ENCODE results near the gene GSG1L.
"Not testable (repeated sequence)": the region's sequence is repeated elsewhere in the genome, so short reads cannot be mapped to it uniquely, and the experiment has no call there.

The GSG1L gene

GRCh38 chr16:27965801-27966200 is 97.7 kb downstream of the GSG1L start:
- H3K27ac Mint-ChIP-seq, result no peak overlapping the region

DNA sequence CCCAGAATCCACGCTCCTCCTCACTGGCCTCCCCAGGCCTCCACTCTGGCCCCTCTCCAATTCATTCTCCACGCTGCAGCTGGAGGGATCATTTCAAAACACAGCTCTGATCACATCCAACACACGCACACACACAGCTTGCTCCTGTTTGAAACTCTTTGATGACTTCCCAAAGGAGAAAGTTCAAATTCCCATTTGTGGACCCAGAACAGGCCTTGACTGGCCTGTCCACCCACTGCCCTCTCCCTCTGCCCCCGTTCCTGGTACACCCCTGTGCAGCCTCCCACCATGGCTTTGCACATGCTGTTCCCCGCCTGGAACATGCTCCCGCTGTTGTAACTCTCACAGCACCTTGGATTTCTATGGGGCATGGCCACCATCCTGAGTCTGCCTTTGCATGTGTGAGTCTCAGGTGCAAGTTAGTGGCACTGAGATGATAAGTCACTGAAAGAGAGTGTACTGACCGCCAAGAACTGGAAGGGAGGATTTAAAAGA is 100.0 kb downstream of the GSG1L start:
- H3K27me3 Mint-ChIP-seq, result peaks cover 5% of the 10 kb centered on the region
- no peaks in the 10 kb centered on the region for H3K4me1 Mint-ChIP-seq
- CTCF ChIA-PET, result no interaction called here
- no peaks in the 10 kb centered on the region for H3K36me3 Mint-ChIP-seq
- no peak overlapping the region for H3K27ac Mint-ChIP-seq
- DNase-seq, result no peak
- H3K9me3 Mint-ChIP-seq, result no peaks in the 10 kb centered on the region
- H3K4me3 Mint-ChIP-seq, result no peak overlapping the region

More at GRCh38 chr16:27965801-27966200, 97.7 kb downstream of the GSG1L start:
- no peaks in the 10 kb centered on the region for H3K36me3 Mint-ChIP-seq
- H3K9me3 Mint-ChIP-seq, result no peaks in the 10 kb centered on the region
- no peaks in the 10 kb centered on the region for H3K4me1 Mint-ChIP-seq
- no peak for DNase-seq
- H3K27me3 Mint-ChIP-seq, result peaks cover 5% of the 10 kb centered on the region
- CTCF ChIA-PET, result interaction anchor here (0.6 kb wide), 1 partner anchor 12 kb away, joined by 4 read pairs; no protein-coding TSS in a partner anchor
- no peak overlapping the region for H3K4me3 Mint-ChIP-seq

- Mint-ChIP-seq H3K27me3 (peaks cover 5% of the 10 kb centered on the region), H3K36me3 (no peaks in the 10 kb centered on the region), H3K4me1 (no peaks in the 10 kb centered on the region), H3K27ac (no peak overlapping the region), H3K4me3 (no peak overlapping the region), H3K9me3 (peaks cover 4% of the 10 kb centered on the region)
- CTCF ChIA-PET, result interaction anchor here (0.6 kb wide), 1 partner anchor 113 kb away, joined by 3 read pairs; no protein-coding TSS in a partner anchor
- DNase-seq, result no peak
These were observed 101.3 kb downstream of the GSG1L start for GRCh38 chr16:27962197-27962596.

GRCh38 chr16:27961296-27961620 is 102.3 kb downstream of the GSG1L start:
- CTCF ChIA-PET, result no interaction called here
- H3K27ac Mint-ChIP-seq, result no peak overlapping the region
- no peak overlapping the region for H3K4me3 Mint-ChIP-seq
- H3K4me1 Mint-ChIP-seq, result no peaks in the 10 kb centered on the region
- no peak for DNase-seq
- peaks cover 8% of the 10 kb centered on the region for H3K9me3 Mint-ChIP-seq
- H3K36me3 Mint-ChIP-seq, result no peaks in the 10 kb centered on the region
- H3K27me3 Mint-ChIP-seq, result peaks cover 8% of the 10 kb centered on the region

GRCh38 chr16:27960619-27961295 is 102.8 kb downstream of the GSG1L start:
- CTCF ChIA-PET, result no interaction called here
- no peak overlapping the region for H3K4me3 Mint-ChIP-seq
- H3K27ac Mint-ChIP-seq, result no peak overlapping the region
- H3K36me3 Mint-ChIP-seq, result no peaks in the 10 kb centered on the region
- no peaks in the 10 kb centered on the region for H3K4me1 Mint-ChIP-seq
- H3K27me3 Mint-ChIP-seq, result peaks cover 8% of the 10 kb centered on the region
- no peak for DNase-seq
- peaks cover 9% of the 10 kb centered on the region for H3K9me3 Mint-ChIP-seq

- Mint-ChIP-seq H3K4me1 (no peaks in the 10 kb centered on the region), H3K27me3 (peaks cover 4% of the 10 kb centered on the region), H3K36me3 (peaks cover 2% of the 10 kb centered on the region), H3K27ac (no peak overlapping the region), H3K4me3 (no peak overlapping the region), H3K9me3 (peaks cover 16% of the 10 kb centered on the region)
- DNase-seq, result no peak
- CTCF ChIA-PET, result no interaction called here
These were observed 103.6 kb downstream of the GSG1L start for GRCh38 chr16:27959914-27960313.

DNA sequence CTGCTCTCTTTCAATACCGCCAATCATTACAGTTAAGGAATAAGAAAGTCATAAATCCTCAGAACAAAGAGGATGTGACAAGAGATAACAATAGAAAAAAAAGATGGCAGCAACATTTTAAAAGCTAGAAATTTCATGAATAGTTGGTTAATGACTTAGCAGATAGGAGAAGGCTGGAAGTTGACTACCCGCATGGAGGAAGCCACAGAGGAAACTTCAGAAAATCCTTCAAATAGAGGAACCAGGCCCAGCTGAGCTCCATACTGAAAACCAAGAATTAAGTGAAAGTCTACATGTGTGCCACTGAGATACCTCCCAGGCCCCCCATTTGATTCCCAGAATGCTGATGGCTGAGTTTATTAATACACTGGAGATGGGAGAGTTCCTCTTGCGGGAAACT is 109.3 kb downstream of the GSG1L start:
- CTCF ChIA-PET, result no interaction called here
- Mint-ChIP-seq H3K27ac (no peak overlapping the region), H3K27me3 (peaks cover 26% of the 10 kb centered on the region), H3K36me3 (peaks cover 2% of the 10 kb centered on the region), H3K9me3 (peaks cover 17% of the 10 kb centered on the region), H3K4me1 (no peaks in the 10 kb centered on the region), H3K4me3 (no peak overlapping the region)
- DNase-seq, result no peak

DNA sequence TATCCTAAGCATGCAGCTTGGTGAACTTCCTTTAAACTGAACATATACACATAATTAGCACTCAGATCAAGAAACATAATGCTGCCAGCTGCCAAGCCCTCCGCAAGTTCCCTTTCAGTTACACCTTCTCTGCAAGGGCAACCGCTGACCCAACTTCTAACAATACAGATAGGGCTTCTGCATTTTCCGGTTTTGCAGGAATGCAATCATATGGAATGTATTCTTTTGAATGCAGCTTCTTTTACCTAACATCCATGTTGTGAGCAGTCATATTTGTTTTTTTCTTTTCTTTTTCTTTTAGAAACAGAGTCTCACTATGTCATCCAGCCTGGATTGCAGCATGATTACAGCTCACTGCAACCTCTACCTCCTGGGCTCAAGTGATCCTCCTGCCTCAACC is 110.7 kb downstream of the GSG1L start:
- Mint-ChIP-seq H3K27me3 (peaks cover 26% of the 10 kb centered on the region), H3K36me3 (peaks cover 2% of the 10 kb centered on the region), H3K27ac (no peak overlapping the region), H3K4me1 (no peaks in the 10 kb centered on the region), H3K4me3 (no peak overlapping the region), H3K9me3 (peaks cover 17% of the 10 kb centered on the region)
- CTCF ChIA-PET, result no interaction called here
- no peak for DNase-seq

- no peak overlapping the region for H3K27ac Mint-ChIP-seq
- peaks cover 2% of the 10 kb centered on the region for H3K36me3 Mint-ChIP-seq
- no peak for DNase-seq
- H3K4me3 Mint-ChIP-seq, result no peak overlapping the region
- CTCF ChIA-PET, result no interaction called here
- H3K4me1 Mint-ChIP-seq, result no peaks in the 10 kb centered on the region
- peaks cover 11% of the 10 kb centered on the region for H3K9me3 Mint-ChIP-seq
- peaks cover 29% of the 10 kb centered on the region for H3K27me3 Mint-ChIP-seq
These were observed 111.9 kb downstream of the GSG1L start for GRCh38 chr16:27951489-27952120.

- H3K27ac Mint-ChIP-seq, result no peak overlapping the region
- DNase-seq, result no peak
- H3K4me1 Mint-ChIP-seq, result no peaks in the 10 kb centered on the region
- CTCF ChIA-PET, result no interaction called here
- H3K36me3 Mint-ChIP-seq, result peaks cover 2% of the 10 kb centered on the region
- peaks cover 5% of the 10 kb centered on the region for H3K9me3 Mint-ChIP-seq
- no peak overlapping the region for H3K4me3 Mint-ChIP-seq
- H3K27me3 Mint-ChIP-seq, result peaks cover 27% of the 10 kb centered on the region
These were observed 113.2 kb downstream of the GSG1L start for GRCh38 chr16:27950206-27950887.

- CTCF ChIA-PET, result no interaction called here
- no peak overlapping the region for H3K4me3 Mint-ChIP-seq
- no peaks in the 10 kb centered on the region for H3K36me3 Mint-ChIP-seq
- peaks cover 14% of the 10 kb centered on the region for H3K27me3 Mint-ChIP-seq
- no peak overlapping the region for H3K27ac Mint-ChIP-seq
- no peaks in the 10 kb centered on the region for H3K9me3 Mint-ChIP-seq
- no peaks in the 10 kb centered on the region for H3K4me1 Mint-ChIP-seq
- no peak for DNase-seq
These were observed 115.8 kb downstream of the GSG1L start for GRCh38 chr16:27947696-27948095.

- H3K4me3 Mint-ChIP-seq, result no peak overlapping the region
- DNase-seq, result no peak
- no peaks in the 10 kb centered on the region for H3K4me1 Mint-ChIP-seq
- peaks cover 4% of the 10 kb centered on the region for H3K27me3 Mint-ChIP-seq
- no peaks in the 10 kb centered on the region for H3K36me3 Mint-ChIP-seq
- CTCF ChIA-PET, result no interaction called here
- H3K9me3 Mint-ChIP-seq, result no peaks in the 10 kb centered on the region
- H3K27ac Mint-ChIP-seq, result no peak overlapping the region
These were observed 118.1 kb downstream of the GSG1L start for GRCh38 chr16:27945233-27945973.

DNA sequence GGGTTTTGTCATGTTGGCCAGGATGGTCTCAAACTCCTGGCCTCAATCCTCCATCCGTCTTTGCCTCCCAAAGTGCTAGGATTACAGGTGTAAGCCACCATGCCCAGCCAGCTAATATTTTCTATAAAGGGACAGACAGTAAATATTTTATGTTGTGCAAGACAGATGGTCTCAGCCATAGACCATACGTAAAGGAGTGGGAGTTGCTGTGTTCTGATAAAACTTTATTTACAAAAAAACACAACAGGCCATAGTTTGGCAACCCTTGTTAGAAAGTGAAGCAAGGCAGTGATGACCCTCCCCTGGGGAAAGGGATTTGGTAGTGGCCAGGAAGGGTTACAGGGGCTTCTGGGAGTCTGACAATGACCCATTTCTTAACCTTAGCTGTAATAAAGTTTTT is 119.7 kb downstream of the GSG1L start:
- Mint-ChIP-seq H3K27ac (no peak overlapping the region), H3K9me3 (no peaks in the 10 kb centered on the region), H3K27me3 (peaks cover 4% of the 10 kb centered on the region), H3K4me3 (no peak overlapping the region), H3K4me1 (no peaks in the 10 kb centered on the region), H3K36me3 (no peaks in the 10 kb centered on the region)
- DNase-seq, result no peak
- CTCF ChIA-PET, result no interaction called here

GRCh38 chr16:27942071-27942470 is 121.4 kb downstream of the GSG1L start:
- H3K27me3 Mint-ChIP-seq, DNase-seq, H3K36me3 Mint-ChIP-seq, H3K4me1 Mint-ChIP-seq, H3K4me3 Mint-ChIP-seq, H3K9me3 Mint-ChIP-seq, CTCF ChIA-PET, H3K27ac Mint-ChIP-seq: not testable (repeated sequence)
